Stimulated activated CD4-positive, alpha-beta T cell treated with anti-CD3 and anti-CD28 coated beads, Interleukin-15, amount 100 ng/mL, for 48 hours (primary cell): ENCODE measurements around the gene CELA2A.

Experiments used
- DNase-seq, 2 donors: peaks; one replicate each; pipeline ENCODE4 v3.0.0-alpha.2; 2020; ENCODE audit warnings: low read depth in 2 of 2

Gene CELA2A

GRCh38 chr1:15456313-15456954 lies at the start of gene CELA2A:
TSS of gene CELA2A (plus strand) at chr1:15456732. CDS start at chr1:15456754, 22 bp downstream.
- DNase-seq: no peak

DNA sequence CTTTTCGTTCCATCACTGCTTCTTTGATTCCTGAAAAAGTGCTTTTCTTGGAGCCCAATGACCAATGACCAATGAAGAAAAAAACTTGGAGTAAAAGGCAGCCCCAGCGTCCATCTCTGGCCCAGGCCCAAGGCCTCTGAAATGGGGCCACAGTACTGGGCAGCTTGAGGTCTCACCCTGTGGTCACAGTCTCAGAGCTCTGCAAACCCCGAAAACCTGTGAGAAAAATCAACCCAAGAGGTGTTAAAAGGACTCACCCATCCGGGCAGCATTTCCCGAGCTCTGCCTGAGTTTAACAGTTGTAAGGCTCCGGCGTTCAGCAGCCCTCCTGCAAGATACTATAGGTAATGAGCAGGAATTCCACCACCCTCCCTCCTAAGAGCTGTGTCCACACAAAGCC lies 49.0 kb upstream of the CELA2A start:
- no peak for DNase-seq

DNA sequence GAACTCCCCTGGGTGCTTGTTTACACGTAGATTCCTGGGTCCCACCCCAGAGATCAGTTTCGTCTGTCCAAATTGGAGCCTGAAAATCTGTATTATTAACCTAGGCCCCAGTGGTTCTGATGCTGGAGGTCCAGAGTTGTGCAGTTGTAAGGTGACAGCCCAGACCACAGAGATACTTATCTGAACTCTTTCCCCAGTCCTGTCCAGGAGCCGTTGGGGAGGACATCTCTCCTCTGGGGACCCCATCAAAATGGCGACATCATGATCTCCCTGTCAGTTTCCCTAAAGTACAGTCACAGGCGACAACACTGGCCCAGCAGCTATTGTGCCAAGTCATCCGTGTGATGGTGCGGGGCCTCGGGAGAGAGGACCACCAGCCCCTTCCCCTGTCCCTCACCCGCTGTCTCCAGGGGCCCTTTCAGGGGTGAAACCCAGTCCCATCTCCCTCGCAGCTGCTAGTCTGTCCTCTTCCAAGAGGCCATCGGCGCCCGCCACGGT lies 47.6 kb upstream of the CELA2A start:
- DNase-seq: no peak

DNA sequence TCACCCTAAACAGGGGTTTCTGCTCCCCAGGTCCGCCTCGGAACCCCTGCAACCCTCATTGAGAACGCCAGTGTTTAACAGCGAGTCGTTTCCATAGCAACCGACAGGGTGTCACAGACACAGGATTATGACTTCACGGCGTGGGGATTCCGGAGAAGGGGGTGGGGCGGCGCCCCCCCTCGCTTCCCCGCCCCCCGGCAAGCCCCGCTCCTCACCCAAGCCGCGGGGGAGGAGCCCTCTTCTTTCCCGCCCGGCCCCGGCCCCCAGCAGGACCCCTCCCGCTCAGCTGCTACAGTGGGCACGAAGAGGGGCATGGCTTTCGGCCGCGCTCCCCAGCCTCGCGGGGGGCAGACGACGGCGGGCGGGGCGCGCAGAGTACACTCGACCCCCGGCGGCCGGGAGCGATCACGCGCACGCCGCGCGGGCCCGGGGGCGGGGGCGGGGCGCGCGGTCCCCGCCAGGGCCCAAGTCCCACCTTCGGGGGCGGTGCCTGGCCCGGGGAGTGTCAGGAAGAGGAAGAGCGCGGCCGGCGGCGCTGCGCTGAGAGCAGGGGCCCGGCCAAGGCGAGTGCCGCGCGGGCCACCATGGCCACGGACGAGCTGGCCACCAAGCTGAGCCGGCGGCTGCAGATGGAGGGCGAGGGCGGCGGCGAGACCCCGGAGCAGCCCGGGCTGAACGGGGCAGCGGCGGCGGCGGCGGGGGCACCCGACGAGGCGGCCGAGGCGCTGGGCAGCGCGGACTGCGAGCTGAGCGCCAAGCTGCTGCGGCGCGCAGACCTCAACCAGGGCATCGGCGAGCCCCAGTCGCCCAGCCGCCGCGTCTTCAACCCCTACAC lies 46.9 kb upstream of the CELA2A start, which contains the start of gene EFHD2:
Gene EFHD2 (plus strand): TSS at position 501 of the 835 bp plus-strand sequence. CDS start 84 bp downstream, at position 585.
- peak; percentile 63 to 80 for DNase-seq

GRCh38 chr1:15410223-15410883 lies 46.2 kb upstream of the CELA2A start:
- no peak for DNase-seq

- DNase-seq: no peak
Measured at GRCh38 chr1:15410884-15411245, 45.7 kb upstream of the CELA2A start.

GRCh38 chr1:15411593-15412137 lies 44.9 kb upstream of the CELA2A start:
- DNase-seq: no peak

- DNase-seq: peak; percentile 46 to 53
Measured at GRCh38 chr1:15412175-15412800, 44.2 kb upstream of the CELA2A start.

- DNase-seq: no peak
Measured at GRCh38 chr1:15412843-15413242, 43.7 kb upstream of the CELA2A start.

DNA sequence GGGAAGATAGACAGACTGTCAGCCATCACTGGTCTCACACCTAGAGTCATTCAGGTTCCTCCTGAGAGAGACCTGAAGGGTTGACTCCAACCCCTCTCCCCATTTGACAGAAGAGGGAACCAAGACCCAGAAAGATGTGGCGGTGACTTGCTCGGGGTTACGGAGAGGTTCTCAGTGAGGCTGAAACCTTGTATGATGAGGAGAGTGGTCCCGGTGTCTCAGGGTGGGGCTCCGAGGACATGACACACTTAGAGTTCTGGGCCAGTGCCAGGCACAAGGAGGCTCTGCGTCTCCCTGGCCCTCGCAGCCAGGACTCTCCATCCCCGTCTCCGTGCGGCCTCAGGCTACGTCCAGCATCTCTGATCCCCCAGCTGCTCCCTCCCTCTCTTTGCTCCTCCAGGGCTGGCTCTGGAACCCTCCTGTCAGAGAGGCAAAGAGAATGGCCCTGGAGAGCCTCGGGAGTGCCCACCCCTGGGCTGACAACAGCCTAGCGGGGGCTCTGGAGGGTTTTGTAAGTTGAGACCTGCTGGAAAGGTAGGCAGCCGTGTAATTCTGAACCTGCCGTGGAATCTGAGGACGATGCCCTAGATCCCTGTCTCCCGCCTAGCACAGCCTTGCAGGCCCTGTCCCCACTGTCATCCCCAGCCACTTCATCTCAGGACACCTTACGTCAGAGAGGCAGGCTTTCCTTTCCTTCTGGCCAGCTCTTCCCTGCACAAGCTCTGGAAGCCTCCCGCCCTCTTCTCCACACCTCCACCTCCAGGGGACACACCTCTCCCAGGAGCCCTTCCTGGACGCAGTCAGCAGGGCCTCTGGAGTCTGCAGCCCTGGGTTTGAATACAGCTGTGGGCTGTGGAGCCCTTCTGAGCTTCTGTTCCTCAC lies 42.7 kb upstream of the CELA2A start:
- no peak for DNase-seq

DNA sequence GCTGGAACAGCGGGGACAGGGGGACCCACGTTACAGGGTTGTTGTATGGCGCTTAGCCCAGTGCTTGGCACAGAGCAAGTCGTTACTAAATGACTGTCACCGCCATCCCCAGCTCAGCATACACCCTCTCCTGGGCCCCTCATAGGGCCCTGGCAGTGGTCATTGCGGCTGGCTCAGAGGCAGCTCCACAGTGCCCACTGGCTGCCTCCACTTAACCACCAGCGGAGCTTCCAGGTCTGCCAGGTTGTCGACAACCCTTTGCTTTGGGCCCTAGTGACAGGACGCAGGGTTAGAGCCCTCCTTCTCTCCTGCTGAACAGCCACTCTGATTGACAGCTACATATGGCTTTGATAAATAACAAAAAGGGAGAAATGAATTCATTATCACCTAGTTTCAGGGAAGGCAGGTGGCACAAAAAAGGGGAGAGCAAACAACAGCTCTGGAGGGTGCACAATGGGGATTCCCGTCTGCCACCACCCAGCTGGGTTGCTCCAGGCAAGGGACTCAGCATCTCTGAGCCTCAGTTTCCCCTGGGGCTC lies 42.0 kb upstream of the CELA2A start:
- no peak for DNase-seq

DNA sequence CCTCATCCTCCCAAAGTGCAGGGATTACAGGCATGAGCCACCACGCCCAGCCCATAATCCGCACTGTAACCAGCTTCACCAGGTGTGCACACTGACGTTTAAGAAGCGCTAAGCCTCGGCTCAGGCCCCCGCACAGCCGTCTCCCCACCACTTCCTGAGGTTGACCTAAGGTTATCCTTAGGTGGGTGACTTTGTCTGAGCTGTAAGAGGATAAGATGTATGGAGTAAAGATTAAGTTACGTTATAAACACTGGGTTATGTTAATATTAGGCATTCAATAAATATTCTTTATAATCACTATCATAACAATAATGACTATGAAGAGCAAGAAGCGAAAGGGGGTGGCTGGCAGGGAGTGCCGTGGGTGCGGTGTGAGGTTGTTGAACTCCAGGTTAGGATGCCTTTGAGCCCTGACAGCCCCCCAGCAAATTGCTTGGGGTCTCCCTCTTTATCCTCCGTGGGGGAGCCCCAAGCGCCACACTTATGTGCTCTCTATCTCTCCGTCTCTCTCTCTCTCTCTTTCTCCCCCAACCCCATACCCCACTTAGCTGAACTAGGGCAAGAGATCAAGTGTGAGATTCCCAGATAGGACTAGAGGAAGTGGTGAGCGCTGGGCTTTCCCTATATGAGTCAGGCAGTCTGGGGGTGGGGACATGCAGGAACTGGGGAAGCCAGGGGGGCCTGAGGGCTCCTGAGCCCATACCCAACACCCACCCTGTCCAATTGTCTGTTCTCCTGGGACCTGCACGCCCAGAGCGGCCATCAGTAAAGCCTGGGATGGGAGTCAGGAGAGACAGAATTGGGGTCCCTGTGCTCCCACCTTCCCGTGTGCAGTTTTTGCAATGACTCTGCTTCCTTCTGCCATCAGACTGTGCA lies 39.2 kb upstream of the CELA2A start:
- no peak for DNase-seq

- DNase-seq: no peak
Measured at GRCh38 chr1:15418806-15419515, 37.6 kb upstream of the CELA2A start.

DNA sequence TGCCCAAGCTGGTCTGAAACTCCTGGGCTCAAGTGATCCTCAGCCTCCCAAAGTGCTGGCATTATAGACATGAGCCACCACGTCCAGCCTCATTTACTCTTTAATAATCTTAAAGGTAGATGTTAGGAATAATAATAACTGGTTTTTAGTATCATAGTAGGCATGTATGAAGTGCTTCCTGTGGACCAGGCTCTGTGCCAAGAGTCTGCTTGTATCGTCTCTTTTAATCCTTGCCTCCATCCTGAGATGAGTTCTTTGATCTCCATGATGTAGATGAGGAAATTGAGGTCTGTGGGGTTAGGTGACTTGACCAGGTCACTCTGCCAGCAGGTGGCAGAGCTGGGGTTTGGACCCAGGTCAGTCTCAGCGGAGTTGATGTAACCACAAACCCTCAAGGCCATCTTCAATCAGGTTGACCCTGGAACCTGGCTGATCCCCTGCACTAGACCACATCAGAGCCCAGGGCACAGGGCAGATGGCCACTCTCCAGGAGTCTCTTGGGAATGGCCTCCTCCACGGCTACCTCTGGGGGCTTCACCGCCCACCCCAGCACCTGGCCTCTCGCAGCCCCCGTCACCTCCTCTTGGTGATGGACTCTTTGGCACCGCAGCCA lies 35.6 kb upstream of the CELA2A start:
- no peak for DNase-seq

- no peak for DNase-seq
Measured at GRCh38 chr1:15422871-15423270, 33.7 kb upstream of the CELA2A start.

DNA sequence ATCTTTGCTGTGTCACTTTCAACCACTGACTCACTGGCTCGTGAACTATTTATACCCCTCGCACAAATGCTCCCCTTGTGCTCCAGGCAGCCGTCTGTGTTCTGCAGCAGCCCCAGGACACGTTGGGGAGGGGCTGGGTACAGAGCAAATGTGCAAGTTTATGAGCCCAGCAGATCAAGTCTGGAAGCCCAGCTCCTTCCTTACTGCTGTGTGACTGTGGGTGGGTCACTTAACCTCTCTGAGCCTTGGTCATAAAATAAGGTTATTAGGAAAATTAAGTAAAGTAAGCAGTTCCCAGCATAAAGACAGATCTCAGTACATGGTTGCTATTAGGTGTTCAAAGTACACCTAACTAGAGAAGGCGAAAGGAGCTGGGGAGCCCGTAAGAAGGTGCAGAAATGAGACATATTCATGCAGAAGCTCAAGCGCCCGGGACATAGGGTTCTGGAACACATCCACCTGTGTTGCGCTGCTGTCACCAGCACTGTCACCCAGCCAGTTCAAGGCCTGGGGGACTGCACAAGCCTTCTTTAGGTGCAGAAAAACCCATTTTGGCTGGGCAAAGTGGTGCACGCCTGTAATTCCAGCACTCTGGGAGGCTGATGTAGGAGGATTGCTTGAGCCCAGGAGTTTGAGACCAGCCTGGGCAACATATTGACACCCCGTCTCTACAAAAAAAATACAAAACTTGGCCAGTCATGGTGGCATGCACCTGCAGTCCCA lies 33.0 kb upstream of the CELA2A start:
- no peak for DNase-seq

GRCh38 chr1:15424146-15424667 lies 32.3 kb upstream of the CELA2A start:
- no peak for DNase-seq
